CD4-positive, alpha-beta T cell treated with Interleukin-15 for 4 hours (primary cell): ENCODE measurements around the gene LRPPRC.
A peak's percentile ranks its signal among the peaks of the same experiment; 100 is the strongest.
"Not testable (repeated sequence)": the region's sequence is repeated elsewhere in the genome, so short reads cannot be mapped to it uniquely, and the experiment has no call there.

ENCODE experiments used
- DNase-seq: peaks from one replicate; pipeline ENCODE4 v3.0.0-alpha.2; 2020; ENCODE audit warnings: low spot score

The LRPPRC gene

DNA sequence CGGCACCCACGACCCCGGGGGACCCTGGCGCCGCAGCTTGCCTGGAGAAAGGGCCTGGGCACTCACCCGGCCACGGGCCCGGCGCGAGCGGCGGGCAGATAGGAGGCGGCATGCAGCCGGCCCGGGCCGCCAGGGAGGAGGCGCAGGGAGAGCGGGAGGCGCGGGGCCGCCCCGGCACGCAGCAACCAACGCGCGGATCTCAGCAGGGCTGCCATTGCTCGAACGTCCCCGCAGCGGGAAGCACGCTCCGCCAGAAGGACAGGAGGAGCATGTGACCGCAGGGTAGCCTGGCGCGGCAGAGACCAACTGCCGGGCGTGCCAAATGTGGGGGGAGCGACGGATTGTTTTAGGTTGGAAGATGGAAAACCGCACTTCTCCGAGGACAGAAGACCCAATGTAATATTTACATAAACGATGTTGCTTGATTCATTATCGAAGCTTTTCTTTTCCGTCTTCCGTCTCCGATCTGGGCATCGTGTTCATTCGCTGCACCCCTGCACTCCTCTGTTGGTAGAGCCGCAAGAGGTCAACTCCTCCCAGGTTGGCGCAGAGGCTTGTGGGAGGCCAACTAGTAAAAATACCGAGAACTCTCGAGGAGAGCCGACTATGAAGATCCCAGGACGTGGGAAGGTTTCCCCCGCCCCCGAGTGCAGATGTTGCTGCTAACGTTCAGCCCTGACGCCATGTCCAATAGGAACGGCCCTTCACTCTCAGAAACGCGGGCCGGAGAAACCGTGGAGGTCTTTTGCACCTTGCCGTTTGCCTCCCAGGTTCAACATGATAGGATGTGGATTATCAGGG is at the start of gene LRPPRC:
Gene LRPPRC, minus strand, starts transcription at position 257 of the 801 bp plus-strand sequence. Its CDS starts 42 bp downstream, at position 215.
- peak; percentile 93 for DNase-seq

DNA sequence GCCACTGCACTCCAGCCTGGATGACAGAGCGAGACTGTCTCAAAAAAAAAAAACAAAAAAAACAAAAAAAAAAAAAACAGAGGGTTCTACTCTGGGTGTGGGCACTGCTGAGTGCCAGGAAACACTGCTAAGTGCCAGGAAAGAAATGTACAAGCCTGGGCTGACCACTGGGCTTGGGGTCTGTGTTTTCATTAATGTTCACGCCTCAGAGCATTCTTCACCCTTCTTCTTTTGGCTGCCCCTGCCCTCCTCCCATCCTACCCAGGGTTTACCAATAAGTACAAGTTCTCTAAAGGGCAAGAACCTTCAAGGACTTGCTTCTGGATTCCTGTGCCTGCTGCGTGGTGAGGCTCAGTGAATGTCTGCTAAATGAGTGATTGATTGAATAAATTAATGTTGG is 49.3 kb upstream of the LRPPRC start:
- no peak for DNase-seq

DNA sequence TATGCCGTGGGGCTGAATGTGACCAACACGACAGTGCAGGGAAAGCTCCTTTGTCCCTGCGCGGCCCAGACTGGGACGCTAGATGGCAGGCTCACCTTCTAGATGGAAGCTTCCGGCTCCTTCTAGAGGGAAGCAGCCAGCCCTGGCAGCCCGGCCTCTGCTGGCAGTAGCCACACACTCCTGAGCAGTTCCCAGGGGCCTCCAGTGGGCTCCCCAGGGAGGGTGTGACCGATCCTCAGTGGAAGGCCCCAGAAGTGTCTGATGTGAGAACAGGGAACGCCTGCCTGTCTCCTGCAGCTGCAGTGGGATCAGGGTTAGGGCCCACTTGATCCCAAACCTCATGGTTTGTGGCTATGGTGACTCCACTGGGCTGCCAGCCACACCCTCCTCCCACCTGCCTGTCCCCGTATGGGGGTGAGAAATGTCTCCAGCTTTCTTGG is 48.5 kb upstream of the LRPPRC start:
- peak; percentile 69 for DNase-seq

DNA sequence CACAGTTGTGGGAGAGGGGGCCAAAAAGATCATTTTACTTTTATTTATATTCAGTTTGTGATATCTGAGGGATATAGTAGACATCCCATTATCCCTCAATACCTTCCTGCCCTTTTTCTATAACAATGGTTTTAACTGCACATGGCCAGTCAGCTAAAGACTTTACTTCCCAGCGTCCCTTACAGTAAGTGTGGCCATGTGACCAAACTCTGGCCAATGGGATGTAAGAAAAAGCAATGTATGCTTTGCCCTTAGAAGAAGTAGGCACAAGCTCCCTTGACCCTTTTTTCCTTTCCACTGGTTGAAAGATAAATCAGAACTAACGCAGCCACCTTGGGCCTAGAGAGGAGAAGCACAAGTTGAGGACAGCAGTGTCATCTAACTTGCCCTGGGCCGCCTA is 44.6 kb upstream of the LRPPRC start:
- no peak for DNase-seq

DNA sequence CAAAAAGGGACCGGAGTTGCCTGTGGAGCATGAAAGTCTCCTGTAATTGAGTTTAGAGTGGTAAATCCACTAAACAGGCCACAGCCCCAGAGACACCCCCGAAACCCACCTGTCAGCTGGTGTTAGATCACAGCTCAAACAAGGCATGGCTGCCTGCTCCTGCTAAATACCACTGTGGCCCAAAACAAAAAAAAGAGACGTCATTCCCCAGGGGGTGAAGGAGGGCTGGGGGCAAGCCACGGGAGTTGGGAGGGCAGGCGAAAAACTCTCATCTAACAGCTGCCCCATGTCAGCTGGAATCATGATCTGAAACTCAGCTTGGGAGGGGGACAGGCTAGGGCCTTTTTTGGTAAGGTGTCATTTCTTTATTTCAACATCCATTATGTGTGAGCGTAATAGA is 42.5 kb upstream of the LRPPRC start:
- no peak for DNase-seq

DNA sequence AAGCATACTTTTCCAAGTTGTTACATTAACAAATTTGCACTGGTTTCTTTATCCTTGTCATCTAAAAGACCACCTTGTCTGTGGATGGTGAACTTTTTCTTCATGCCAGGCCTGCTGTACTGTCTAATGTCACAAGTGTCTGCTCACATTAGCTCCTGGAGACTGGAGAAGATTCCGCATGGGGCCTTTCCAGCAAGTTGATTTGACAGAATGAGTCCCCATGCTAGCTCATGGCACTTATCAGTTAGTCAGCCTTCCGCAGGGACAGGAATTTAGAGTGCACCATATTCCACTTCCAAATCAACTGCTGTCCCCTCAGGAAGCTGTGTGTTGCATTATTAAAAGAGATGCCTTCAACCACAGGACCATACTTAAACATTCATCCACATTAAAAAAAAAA is 41.4 kb upstream of the LRPPRC start:
- DNase-seq, result no peak

DNA sequence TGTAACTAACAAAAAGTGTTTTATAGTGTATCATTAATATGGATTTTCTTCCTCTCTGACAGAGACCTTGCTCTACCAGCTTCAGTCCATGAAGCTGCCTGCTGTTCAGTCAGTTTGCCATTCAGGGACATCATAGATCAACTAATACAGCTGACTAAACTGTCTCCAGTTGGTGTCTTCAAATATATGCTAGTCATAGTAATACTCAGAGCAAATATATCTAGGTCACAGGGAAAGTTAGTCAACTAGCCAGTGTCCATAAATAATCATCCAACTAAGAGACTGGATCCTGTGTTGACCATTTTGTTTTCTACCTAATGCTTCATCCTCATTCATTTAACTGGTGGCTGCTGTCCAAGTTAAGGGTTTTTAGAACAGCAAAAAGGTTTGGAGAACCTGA is 38.2 kb upstream of the LRPPRC start:
- no peak for DNase-seq

DNA sequence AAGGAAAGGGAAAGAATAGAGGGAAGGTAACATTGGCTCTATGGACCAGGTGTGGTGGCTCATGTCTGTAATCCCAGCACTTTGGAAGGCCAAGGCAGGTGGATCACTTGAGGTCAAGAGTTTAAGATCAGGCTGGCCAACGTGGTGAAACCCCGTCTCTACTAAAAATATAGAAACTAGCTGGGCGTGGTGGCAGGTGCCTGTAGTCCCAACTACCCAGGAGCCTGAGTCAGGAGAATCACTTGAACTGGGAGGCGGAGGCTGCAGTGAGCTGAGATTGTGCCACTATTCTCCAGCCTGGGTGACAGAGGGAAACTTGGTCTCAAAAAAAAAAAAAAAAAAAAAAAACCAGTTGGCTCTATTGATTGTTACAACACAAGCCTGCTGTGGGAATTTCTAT is 31.3 kb upstream of the LRPPRC start:
- DNase-seq, result not testable (repeated sequence)

DNA sequence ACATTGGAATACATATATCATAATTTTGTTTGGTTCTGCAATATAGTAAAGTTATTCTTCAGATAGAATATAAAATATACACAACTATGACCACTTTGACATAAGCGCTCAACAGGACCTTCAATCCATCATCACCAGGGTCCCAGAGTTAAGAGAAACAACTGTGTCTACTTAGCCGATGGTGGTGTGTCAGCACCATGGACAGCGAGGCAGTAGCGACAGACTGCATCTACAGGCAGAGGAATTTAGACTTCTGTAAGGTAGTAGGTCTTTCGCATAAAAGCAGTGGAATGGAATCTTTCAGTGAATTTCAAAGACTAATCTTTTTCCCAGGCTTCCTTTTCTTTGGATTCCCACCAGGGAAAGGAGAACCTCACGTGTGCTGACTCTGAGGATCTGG is 20.5 kb upstream of the LRPPRC start:
- no peak for DNase-seq

DNA sequence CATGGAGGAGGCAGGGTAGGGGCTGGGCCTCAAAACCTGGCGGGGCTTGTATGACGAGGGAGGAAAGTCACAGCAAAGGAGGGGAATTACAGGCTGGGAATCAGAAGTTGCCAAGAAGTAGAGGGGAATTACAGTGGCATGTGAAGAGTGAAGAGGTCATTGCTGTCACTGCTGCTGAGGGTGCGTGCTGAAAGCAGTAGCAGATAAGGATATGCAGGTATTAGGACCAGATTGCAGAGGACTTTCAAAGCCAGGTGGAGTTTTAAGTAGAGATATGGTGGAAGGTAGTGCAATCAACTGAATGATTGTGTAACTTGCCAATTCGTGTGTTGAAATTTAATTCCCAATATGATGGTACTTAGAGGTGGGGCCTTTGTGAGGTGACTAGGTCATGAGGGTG is 19.4 kb upstream of the LRPPRC start:
- DNase-seq, result no peak

DNA sequence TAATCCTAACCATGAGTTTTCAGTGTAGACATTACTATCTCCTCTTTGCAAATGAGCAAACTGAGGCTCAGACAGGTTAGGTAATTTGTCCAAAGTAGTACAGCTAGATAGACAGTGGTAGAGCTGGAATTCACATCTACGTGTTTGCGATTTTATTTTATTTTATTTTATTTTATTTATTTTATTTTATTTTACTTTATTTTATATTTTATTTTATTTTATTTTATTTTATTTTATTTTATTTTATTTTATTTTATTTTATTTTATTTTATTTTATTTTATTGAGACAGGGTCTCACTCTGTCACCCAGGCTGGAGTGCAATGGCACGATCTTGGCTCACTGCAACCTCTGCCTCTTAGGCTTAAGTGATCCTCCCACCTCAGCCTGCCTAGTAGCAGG is 17.4 kb upstream of the LRPPRC start:
- not testable (repeated sequence) for DNase-seq

DNA sequence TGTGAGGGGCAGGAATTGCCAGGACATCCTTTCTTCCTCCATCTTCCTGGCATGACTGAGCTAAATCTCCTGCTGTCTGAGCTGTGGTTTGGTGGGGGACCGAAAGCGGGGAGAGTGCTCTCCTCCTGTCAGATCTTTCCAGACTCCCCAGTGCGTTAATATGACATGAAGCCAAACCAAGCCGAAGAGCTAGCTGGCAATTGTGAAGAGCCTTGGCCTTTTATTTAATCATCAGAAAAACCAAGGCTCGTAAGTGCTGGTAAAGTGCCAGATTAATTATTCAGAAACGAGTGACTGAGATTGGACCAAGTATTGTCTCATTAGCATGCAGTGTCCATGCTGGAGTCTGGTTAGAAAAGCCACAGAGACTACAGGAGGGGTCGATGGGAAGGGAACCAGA is 14.5 kb upstream of the LRPPRC start:
- no peak for DNase-seq

DNA sequence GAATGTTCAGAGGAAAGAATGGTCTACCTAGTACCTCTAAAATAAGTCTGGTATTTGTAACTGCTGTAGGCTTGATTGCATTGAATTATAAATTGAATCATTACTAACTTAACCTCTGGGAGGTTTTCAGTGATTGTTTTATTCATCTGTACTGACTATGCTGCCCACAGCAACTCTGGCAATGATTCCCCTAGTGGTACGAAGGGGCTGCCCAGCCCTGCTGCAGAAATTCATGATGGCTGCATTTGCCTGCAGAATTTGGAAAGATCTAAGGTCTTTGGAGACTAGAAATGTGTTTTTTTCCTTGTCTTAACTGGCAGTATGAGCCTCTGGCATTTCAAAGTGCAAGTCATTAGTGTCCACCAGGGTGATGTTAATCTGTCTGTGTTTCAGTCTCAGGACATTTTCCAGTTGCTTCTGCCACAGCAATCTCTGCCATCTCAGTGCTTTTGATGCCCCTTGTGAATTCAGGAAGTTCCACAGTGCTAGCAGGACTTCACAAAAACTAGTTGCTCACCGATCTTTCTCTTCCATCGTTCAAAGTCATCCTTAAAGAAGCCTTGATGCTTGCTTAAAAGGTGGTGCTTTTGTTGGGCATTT is 13.4 kb upstream of the LRPPRC start:
- DNase-seq, result no peak

DNA sequence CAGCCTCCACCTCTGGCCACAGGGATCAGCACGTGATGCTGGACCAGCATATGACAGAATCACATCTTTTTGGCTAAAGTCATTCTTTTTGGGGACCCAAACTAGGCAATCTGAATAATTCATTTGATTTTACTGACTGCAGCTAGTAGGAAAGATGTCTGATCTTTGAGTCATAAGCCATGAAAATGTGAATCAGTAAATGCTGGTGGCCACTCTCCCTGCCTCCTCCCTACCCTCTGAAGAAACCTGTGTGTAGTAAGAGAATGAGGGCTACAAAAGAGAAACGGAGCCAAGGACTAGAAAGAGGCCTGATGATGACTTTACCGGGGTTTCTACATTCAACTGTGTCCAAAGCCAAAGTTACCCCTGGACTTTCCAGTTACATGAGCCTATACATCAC is 10.1 kb upstream of the LRPPRC start:
- DNase-seq, result no peak

DNA sequence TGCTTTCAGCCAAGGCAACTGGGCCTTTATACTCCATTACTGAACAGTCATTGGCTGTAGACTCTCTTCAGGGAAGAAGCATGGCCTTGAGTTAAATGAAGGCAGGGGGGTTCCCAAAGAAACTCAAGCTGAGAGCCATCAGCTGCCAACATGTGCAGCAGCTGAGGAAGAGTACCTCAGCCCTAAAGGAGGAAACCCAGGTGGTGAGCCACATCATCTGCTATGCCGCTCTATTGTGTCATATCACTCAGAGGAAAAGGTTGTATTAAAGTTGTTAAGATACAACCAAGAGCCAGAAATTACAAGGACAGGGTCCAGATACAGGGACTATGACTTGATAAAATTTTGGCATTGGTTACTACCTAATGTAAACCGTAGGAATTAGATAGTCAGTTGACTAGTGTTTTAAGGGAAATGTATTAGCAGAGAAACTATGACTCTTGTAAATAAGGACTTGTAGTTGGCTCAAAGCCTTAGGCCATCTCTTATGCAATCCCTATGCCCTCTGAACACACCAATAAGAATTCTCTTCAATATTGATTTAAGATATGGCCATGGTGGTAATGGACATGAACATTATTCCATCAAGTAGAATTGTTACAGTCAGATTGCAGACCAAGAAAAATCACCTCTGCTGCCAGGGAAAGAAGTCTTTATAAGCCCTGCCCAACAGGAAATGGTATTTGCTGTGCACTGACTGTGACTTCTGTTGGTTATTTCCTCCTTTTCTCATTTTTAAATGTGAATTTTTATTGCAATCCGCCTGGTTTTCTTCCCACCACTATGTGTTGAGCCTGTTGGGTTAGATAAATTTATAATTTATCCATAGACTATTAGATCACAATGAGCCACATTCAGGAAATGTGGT is 9.2 kb upstream of the LRPPRC start:
- no peak for DNase-seq

DNA sequence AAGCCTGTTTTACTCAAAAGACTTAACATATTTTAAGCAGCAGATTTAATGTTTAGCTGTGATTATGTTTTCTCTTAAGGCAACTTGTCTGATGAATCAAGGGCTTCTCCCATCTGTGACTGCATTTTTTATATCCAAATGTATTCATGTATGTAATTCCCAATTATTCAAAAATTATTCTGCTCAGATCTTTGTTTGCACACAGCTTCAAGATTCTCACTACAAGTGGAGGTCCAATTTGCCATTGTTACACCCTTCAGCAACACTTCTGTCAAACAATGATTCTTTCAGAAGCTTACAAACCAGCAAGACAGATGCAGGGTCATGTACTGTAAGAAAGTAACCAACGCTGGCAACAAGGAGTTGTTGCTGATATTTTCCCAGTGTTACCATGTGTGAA is 5.9 kb upstream of the LRPPRC start:
- no peak for DNase-seq

DNA sequence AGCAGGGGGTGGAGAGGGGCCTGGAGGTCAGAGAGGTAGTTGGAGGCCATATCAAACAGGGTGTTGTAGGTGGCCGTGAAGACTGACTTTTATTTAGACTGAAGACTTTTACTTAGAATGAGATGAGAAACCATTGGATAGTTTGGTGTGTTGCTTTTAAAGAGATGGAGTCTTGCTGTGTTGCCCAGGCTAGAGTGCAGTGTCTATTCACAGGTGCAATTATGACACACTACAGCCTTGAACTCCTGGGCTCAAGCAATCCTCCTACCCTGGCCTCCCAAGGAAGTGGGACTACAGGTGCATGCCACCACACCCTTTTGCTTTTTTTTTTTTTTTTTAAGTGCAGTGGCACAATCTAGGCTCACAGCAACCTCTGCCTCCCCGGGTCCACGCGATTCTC is 2.5 kb upstream of the LRPPRC start:
- DNase-seq, result no peak

DNA sequence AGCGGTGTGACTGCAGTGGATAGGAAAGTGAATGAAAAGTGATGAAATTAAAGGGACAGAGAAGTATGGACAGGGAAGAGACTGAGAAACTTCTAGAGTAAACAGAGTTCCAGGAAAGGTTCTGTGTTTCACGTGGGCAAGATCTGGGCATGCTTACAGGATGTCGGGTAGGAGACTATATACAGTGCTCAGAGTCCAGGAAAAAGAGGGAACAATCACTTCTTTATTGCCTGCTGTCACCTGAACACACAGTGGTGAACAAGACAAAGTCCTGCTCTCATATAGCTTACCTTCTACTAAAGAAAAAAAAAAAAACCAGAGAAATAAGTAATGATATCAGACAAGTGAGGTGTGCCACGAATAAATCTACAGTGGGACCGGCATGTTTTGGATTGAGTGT is 2.4 kb downstream of the LRPPRC start:
- no peak for DNase-seq

DNA sequence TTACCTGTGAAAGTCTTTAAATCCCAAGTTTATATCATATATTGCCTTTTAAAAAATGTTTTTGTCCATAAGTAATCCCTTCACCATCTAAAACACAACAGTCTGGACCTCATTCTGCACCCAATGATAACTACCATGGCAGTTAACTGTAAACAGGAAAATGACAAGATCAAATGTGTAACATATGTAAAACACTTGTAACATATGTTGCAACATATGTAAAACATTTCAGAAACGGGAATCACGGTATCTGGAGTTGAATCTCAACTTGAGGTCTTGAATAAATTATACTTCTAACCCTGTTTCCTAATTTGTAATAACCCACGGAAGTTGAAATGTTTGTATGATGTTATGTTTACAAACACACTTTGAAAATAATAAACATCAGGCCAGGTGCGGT is 6.2 kb downstream of the LRPPRC start:
- no peak for DNase-seq

DNA sequence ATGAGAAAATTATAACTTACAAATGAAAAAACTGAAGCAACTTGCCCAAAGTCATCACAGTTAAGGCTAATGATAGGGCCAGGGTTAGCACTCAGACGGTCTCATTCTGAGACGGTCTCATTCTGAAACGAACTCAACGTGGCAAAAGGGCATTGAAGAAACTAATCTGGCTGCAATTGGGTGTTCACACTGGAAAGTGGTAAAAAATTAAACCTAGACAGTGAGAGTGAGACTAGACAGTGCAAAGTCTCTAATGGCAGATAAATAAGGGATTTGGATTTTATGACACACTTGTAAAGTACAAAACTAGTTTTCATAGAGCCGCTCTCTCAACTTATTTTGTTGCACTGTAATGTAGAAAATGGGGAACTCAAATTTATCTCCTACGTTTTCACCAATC is 9.2 kb downstream of the LRPPRC start:
- no peak for DNase-seq

DNA sequence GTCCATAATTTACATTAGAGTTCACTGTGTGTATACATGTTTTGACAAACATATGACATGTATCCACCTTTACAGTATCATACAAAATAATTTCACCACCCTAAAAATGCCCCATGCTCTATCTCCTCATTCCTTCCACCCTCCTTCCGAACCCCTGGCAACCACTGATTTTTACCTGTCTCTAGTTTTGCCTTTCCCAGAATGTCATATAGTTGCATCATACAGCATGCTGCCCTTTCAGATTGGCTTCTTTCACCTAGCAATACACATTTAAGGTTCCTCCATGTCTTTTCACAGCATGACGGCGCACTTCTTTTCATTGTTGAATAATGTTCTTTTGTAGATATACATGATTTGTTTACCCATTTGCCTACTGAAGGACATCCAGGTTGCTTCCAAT is 10.4 kb downstream of the LRPPRC start:
- DNase-seq, result no peak

DNA sequence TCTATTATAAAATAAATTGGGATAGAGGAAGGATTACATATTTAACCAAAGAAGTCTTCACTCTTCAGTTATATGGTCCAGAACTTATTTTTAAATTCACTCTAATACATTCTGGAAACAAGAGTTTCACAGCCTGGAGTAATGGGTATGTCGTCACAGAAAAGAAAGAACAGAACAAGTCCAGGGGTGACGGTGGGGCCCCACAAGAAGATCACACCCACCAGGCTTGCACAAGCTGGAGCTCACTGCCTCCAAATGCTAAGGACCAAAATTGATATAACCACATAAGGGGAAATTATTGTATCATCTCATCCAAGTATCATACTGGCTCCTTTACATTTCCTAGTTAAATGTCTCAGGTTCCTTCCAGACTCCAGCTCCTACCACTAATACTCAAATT is 11.3 kb downstream of the LRPPRC start:
- no peak for DNase-seq

DNA sequence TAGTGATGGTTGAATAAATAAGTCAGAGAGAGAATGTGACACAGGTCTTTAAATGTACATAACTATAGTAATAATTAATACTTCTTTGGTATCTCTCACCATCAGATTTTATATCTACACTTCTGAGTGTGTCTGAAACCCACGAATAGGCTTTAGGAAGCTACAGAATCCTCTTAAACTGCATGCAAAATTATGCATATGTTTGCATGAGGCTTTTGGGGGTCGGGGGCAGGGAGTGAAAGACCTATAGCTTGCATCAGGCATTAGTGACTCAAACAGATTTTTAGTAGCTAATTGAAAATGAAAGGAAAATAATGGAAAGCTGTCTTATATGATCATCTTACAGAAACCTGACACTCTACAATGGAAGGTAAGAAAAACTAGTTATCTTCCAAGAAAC is 14.9 kb downstream of the LRPPRC start:
- no peak for DNase-seq
